CD4-positive, alpha-beta T cell treated with Interleukin-17A for 1 hour (primary cell): ENCODE results near the gene POLD1.

ENCODE experiments used
- DNase-seq: peaks from one replicate; pipeline ENCODE4 v3.0.0-alpha.2; 2020

Gene POLD1

DNA sequence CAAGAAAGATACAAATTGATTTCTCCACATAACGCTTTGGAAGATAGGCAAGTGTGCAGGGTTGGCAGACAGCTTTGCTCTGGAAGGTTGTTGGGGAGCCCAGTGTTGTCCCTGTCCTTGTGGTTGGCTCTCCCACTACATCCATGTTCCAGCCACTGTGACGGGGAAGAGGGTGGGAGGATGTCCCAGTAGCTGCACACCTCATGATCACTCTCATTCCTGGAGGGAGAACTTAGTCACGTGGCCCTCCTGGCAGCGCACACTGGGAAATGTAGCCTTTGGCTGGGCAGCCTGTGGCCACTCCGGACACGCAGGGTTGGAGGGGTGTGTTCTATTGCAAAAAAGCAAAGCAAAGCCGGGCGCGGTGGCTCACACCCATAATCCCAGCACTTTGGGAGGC, 9.9 kb downstream of the POLD1 start:
- DNase-seq: no peak

DNA sequence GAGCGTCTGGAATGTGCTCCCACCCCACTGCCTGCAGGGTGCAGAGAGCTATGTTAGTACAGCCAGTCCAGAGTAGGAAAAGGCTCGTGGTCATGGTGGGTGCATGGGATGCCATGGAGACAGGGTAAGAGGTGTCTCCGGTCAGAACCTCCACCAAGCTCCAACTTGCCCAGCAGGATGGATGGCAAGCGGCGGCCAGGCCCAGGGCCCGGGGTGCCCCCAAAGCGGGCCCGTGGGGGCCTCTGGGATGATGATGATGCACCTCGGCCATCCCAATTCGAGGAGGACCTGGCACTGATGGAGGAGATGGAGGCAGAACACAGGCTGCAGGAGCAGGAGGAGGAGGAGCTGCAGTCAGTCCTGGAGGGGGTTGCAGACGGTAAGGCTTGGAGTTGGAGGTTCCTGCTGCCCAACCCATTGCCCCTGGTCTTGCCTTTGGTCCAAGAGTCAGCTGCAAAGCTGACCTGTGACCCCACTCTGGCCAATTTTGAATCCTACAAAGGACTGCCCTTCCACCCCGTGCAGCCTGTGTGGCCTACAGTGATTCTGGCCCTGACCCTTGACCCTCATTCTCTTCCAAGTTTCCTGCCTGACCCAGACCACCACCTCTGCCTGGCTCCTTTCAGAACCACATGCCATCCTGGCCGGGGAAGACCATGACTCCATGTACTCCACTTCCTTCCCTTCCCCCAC, 14.7 kb downstream of the POLD1 start:
- DNase-seq: no peak

DNA sequence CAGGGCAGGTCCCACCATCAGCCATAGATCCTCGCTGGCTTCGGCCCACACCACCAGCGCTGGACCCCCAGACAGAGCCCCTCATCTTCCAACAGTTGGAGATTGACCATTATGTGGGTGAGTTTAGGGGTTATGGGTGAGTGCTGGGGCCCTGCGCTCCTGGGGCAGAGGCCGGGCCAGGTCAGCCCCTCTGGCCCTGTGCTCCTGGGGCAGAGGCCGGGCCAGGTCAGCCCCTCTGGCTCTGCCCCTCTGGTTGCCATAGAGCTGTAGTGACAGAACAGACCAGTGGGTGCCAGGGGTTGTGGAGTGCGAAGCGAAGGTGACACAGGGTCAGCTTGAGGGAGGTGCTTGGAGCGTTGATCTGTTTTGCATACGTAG, 15.2 kb downstream of the POLD1 start:
- DNase-seq: no peak

DNA sequence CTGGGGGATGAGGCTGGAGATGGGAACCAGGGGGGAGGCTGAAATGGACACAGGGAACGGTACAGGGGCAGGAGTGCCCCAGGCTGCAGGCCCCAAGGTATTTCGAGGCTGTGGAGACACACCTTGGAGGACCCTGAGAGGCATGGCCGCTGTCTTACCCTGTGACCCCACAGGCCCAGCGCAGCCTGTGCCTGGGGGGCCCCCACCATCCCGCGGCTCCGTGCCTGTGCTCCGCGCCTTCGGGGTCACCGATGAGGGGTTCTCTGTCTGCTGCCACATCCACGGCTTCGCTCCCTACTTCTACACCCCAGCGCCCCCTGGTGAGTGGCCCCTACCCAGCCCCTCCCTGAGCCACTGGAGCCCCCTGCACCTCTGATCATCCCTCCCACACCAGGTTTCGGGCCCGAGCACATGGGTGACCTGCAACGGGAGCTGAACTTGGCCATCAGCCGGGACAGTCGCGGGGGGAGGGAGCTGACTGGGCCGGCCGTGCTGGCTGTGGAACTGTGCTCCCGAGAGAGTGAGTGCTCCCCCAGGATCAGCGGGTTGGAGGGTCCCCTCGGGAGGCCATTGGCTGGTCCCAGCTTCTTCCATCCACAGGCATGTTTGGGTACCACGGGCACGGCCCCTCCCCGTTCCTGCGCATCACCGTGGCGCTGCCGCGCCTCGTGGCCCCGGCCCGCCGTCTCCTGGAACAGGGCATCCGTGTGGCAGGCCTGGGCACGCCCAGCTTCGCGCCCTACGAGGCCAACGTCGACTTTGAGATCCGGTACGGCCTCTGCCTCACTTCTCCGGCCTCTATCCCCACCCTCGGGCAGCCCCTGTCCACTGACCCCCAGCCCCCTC, 17.7 kb downstream of the POLD1 start:
- no peak for DNase-seq

DNA sequence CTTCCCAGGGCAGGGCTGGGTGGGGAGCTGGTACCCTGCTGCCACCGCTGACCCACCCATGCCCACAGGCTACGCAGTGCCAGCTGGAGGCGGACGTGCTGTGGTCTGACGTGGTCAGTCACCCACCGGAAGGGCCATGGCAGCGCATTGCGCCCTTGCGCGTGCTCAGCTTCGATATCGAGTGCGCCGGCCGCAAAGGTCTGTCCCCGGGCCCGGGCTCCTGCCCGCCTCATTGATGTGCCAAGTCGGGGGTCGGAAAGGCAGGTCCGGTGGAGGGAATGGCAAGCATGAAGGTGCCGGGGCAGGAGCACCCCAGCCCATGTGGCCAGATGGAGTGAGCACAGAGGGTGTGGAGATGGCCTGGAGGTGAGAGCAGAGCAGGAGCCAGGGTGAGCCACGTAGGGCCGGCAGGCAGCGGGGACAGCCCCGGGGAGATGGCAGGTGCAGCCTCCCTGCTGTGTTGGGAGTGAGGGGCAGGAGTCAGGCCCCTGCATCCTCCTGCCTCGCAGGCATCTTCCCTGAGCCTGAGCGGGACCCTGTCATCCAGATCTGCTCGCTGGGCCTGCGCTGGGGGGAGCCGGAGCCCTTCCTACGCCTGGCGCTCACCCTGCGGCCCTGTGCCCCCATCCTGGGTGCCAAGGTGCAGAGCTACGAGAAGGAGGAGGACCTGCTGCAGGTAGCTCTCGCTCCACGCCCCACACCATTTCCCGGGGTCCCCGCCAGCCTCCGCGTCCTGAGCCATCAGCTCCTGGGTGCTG, 18.6 kb downstream of the POLD1 start:
- DNase-seq: no peak

DNA sequence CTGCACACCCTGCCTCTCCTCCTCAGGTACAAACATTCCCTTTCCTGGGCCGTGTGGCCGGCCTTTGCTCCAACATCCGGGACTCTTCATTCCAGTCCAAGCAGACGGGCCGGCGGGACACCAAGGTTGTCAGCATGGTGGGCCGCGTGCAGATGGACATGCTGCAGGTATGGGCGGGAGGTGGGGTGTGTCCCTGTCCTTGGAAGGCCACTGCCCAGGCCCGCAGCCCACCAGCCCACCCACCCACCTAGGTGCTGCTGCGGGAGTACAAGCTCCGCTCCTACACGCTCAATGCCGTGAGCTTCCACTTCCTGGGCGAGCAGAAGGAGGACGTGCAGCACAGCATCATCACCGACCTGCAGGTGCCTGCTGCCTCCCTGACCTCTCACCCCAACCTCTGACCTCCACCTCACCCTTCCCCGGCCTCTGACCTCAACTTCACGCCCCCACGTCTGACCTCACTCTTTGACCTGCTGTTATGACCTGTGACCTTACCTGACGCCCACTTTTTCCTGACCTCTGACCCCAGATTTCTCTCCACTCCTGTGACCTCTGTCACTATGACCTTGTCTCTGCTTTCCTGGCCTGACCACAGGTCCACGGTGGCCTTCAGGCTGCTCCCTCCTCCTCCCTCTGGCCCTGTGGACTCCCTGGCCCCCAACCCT, 22.1 kb downstream of the POLD1 start:
- no peak for DNase-seq

DNA sequence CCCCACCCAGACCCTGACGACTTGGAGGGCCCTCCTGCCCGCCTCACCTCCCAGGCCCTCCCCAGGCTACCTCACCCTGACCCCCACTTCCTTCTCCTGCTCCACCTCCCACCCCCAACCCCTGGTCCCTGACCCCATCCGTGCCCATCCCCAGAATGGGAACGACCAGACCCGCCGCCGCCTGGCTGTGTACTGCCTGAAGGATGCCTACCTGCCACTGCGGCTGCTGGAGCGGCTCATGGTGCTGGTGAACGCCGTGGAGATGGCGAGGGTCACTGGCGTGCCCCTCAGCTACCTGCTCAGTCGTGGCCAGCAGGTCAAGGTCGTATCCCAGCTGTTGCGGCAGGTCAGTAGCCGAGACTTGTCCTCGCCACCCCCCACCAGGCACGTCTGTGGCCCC, 22.7 kb downstream of the POLD1 start:
- DNase-seq: no peak

DNA sequence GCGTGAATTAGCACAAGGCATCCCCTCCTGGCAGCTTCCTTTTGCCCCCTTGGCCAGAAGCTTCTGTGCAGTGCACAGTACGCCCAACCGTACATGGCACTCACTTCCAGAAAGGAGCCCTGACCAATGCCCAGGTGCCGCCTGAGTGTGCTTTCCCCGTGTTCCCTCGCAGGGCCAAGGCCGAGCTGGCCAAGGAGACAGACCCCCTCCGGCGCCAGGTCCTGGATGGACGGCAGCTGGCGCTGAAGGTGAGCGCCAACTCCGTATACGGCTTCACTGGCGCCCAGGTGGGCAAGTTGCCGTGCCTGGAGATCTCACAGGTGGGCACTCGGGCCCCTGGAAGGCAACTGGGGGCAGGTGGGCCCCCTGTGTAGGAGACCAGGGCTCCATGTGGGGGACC, 25.2 kb downstream of the POLD1 start:
- no peak for DNase-seq

DNA sequence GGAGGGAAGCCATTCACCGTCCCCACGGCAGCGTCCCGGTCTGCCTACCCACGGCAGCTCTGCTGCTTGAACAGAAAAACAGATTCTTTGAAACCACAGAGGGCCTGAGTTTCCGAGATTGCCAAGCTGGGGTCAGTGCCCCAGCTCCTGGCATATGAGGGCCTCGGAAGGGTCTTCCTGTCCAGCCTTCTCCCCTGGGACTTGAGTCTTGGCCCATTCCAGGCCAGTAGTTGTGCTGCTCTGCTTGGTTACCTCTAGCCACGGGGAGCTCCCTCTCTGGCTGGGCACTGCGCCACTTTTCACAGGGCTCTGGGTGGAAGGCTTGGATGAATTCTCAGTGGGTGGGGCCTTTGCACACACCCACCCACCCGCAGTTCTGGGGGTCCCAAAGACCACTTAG, 26.0 kb downstream of the POLD1 start:
- DNase-seq: no peak

DNA sequence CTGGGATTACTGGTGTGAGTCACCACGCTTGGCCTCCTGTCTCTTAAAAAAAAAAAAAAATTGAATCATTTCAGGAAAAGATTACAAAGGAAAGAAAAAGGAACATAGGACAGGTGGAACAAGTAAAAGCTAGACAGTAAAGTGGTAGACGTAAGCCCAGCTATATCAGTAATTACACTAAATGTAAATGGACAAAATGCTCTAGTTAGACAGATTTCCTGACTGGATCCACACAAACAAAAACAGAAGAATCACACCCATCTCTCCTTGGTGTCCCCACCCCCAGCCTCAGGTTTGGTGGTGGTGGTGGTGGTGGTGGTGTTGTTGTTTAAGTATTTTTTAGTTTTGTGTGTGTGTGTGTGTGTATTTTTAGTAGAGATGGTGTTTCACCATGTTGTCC, 28.3 kb downstream of the POLD1 start:
- no peak for DNase-seq

DNA sequence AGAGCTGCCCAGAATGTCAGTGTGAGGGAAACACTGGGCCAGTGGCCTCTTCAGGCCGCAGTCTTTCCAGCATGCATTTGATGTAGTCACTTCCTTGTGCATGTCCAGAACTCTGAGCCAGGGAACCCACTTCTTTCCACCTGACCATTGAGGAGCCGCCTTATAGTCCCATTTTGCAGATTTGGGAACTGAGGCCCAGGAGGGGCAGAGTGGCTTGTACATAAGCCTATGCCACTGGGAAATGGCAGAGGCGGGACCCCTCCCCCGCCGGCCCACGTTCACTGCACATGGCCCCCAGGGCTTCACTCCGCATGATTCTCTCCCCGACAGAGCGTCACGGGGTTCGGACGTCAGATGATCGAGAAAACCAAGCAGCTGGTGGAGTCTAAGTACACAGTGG, 28.9 kb downstream of the POLD1 start:
- no peak for DNase-seq

DNA sequence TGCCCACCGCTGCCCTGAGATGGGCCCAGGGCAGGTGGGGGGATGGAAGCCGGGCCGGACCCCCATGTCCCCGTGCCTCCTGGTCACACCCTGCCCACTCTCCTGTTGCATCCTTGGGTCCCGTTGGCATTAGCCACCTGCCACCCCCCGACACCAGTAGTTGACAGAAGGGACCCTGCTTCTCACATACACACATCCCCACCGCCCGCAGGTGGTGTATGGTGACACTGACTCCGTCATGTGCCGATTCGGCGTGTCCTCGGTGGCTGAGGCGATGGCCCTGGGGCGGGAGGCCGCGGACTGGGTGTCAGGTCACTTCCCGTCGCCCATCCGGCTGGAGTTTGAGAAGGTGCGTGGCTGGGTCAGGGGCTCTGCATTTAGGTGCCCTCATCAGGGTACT, 29.4 kb downstream of the POLD1 start:
- DNase-seq: no peak

DNA sequence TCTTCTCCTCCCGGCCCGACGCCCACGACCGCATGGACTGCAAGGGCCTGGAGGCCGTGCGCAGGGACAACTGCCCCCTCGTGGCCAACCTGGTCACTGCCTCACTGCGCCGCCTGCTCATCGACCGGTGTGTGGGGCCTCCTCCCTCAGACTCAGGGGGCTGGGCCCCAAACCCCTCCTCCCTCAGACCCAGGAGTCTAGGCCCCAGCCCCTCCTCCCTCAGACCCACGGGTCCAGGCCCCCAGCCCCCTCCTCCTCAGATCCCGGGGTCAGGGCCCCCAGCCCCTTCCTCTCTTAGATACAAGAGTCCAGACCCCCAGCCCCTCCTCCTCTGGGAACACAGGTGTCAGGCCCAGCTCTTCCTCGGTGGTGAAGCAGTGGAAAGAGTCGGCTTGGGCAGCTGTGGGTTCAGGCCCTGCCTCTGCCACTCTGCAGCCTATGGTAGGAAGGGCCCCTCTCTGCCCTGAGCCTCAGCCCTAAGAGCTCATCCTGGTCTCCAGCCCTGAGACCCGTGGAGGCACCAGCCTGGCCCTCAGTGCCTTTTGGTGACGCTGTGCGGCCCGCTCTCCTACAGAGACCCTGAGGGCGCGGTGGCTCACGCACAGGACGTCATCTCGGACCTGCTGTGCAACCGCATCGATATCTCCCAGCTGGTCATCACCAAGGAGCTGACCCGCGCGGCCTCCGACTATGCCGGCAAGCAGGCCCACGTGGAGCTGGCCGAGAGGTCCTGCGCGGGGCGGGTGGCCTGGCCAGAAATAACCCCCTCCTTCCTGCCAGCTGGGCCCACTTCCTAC, 30.9 kb downstream of the POLD1 start:
- peak; percentile 81 for DNase-seq

DNA sequence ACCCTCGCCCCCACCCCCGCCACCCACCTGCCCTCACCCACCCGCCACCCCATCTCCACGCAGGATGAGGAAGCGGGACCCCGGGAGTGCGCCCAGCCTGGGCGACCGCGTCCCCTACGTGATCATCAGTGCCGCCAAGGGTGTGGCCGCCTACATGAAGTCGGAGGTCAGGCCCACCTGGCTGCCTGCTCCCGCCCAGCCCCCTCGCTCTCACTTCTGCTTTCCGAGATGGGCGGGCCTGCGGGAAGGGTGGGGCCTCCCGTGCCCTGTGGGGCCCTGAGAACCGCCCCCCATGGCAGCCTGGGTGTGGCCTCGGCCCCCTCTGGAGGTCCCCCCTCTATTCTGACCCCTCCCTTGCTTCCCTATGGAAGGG, 31.5 kb downstream of the POLD1 start:
- peak; percentile 29 for DNase-seq

DNA sequence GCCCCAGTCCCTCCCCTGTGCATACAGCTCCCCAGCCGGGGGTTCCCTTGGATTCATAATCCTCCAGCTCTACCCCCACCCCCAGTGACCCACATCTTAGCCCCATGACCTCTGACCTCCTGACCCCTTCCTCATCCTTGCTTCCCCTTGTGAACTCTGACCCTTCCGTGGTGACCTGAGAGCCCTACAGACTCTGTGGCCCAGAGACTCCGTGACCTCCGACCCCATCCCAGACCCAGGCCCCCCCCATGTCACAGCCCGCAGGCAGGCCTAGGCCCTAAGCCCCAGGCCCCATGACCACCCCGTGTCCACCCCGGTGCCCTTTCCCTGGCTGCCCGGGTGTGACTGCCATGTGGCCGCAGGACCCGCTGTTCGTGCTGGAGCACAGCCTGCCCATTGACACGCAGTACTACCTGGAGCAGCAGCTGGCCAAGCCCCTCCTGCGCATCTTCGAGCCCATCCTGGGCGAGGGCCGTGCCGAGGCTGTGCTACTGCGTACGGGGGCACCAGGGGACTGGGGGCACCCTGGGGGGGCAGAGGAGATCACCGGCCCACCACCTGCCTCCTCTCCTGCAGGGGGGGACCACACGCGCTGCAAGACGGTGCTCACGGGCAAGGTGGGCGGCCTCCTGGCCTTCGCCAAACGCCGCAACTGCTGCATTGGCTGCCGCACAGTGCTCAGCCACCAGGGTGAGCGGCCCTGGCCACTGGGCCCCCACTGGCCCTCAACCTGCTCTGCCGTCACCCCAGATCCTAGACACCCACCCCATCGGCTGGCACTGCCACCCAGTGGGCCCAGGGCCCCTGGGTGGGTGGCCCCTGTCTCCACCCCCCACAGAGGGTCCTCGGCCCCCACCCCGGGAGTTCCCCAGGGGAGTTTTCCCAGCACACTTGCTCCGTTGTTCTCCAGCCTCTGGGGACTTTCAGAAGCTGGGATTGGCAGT, 32.2 kb downstream of the POLD1 start:
- no peak for DNase-seq

DNA sequence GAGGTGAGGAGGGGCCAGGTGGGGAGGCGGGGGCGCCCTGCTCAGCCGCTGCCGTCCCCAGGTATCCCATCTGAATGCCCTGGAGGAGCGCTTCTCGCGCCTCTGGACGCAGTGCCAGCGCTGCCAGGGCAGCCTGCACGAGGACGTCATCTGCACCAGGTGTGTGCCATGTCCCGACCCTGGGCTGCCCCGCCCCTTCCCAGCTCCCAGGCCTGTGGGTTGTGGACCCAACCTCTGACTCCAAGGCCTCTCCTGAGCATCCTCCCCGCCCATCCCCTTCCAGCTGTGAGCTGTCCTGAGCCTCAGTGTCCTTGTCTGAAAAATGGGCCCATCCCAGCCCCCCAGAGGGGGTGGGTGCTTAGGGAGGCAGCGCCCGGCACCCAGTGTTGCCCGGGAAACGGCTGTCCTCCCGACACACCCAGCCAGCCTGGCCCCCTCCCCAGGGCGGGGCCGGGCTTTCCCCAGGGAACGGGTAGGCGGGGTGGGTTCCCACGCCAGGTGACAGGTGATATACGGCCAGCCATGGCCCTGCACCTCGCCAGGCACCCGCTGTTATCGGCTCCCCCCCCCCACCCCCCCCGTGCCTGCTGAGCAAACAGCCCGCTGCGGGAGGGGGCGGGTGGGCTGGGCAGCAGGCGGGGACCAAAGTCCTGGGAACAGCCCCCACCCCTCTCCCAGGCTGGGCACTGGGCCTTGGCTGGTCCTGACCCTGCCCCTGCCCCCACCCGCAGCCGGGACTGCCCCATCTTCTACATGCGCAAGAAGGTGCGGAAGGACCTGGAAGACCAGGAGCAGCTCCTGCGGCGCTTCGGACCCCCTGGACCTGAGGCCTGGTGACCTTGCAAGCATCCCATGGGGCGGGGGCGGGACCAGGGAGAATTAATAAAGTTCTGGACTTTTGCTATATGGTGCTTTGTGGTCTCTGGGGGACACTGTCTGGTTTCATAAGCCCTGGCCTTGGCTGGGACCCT, 33.2 kb downstream of the POLD1 start:
- DNase-seq: no peak

DNA sequence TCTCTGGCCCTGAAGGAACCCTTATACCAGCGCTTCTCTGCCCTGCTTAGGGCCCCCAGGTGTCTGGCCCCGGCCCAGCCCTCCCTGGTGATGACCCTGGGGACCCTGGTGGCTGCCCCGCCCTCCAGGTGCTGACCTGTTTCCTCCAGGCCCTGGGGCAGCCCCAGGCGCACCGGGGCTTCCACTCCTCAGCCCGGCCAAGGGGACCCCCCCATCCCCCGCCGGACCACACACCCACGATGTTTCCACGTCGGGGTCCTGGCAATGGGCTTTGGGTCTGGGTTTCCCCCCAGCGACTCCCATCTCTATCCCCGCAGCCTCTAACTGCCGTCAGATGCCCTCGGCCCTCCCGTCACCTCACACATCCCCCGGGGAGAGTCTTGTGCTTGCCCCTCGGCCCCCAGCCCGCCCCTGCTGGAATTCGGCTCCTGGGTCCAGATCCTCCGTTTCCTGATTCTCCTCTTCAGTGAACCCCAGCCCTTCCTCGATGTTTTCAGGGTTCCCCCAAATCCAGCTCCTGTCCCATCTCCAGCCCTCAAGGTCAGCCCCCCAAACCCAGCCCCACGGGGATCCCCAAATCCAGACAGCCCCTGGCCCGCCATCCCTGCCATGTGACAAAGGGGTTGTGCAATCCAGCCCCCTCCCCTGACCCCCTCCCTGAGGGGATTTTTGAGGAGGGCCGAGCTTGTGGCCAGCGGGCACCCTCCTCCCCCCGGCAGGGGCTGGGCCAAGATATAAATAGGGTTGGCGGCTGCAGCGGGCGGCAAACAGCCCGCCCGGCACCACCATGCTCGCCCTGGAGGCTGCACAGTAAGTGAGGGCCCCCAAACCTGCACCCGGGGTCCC, 34.3 kb downstream of the POLD1 start, which contains the start of gene SPIB:
SPIB (plus strand) TSS at position 763 of the 846 bp plus-strand sequence; CDS start at position 788, 25 bp downstream.
- DNase-seq: no peak

DNA sequence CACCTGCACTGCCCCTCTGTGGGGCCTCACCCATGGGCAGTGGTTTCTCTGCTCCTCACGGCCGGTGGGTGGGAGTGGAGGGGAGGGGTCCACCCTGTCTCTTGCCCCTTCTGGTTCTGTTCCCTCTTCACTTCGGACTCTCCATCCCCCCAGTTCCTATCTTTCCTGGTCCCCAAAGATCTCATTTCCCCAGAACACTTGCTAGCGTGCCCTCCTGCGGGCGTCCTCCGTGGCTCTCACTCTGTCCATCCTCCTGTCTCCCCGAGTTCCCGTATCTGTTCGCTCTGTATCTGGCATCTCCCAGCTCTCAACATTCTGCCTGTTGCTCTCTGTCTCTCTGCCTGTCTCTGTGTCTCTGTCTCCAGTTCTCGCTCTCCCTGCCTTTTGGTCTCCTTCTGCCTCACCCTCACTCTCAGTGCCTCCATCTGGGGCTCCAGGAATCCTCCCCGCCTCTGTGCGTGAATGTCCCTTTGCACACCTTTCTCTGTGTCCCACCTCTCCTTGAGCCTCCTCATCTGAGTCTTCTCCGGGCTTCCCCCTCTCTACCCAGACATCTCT, 35.0 kb downstream of the POLD1 start:
- no peak for DNase-seq
